Esophagus (tissue), 2 donors: Measurements from ENCODE around the gene TRIP12. TPM values are rescaled to one million over a fixed set of nuclear protein-coding genes. Genes with fewer than 3 reads are reported as not detected.
A peak's percentile ranks its signal among the peaks of the same experiment; 100 is the strongest.
"Not testable (repeated sequence)": the region's sequence is repeated elsewhere in the genome, so short reads cannot be mapped to it uniquely, and the experiment has no call there.

ENCODE experiments used
- H3K27ac ChIP-seq, 2 donors: one replicate each; pipeline ENCODE4 v1.5.1; 2013; ENCODE audit warnings: low read depth in 2 of 2, mild to moderate bottlenecking in 2 of 2, inconsistent platforms in 1 of 2, low read length in 1 of 2, moderate library complexity in 1 of 2
- H3K27me3 ChIP-seq, 2 donors: one replicate each; pipeline ENCODE4 v1.6.1; 2013; ENCODE audit warnings: low read length in 2 of 2, control low read depth in 1 of 2, mild to moderate bottlenecking in 1 of 2; ENCODE audit not compliant: insufficient read depth in 2 of 2, control insufficient read depth in 1 of 2
- H3K36me3 ChIP-seq, 2 donors: one replicate each; pipeline ENCODE4 v1.6.1; 2013; ENCODE audit warnings: low read length in 1 of 2; ENCODE audit not compliant: control insufficient read depth in 2 of 2, insufficient read depth in 2 of 2
- H3K4me1 ChIP-seq, 2 donors: one replicate each; pipeline ENCODE4 v1.6.1; 2013; ENCODE audit warnings: low read length in 1 of 2; ENCODE audit not compliant: control insufficient read depth in 2 of 2, insufficient read depth in 2 of 2
- H3K4me3 ChIP-seq, 2 donors: one replicate each; pipeline ENCODE4 v1.5.1; 2013; ENCODE audit warnings: low read length in 2 of 2, mild to moderate bottlenecking in 2 of 2, low read depth in 1 of 2, moderate library complexity in 1 of 2
- H3K9me3 ChIP-seq, 2 donors: one replicate each; pipeline ENCODE4 v1.6.1; 2013; ENCODE audit warnings: mild to moderate bottlenecking in 2 of 2, low read depth in 1 of 2, low read length in 1 of 2, moderate library complexity in 1 of 2; ENCODE audit not compliant: control insufficient read depth in 2 of 2, insufficient read depth in 1 of 2
- WGBS, 2 donors: extraction: QIAGEN DNeasy Blood & Tissue Kit; methylation state at CpG; one replicate each; pipeline ENCODE4 v1.1.7; 2013; 5-methylcytosine and 5-hydroxymethylcytosine counted together
- polyA plus RNA-seq, 2 donors: library from polyadenylated mRNA; stranded (reverse); fragments of 200-250 nt; gene quantifications; one replicate each; pipeline ENCODE4 v1.2.3, GENCODE V29; 2013
- donor health status: healthy with polysubstance abuse.
- donor health status: Bipolar disorder and iron deficiency.

Gene TRIP12
- polyA plus RNA-seq, 2 donors = 17.9 to 25.8 TPM

GRCh38 chr2:229725716-229726574, 195.9 kb downstream of the TRIP12 start:
- Histone ChIP-seq H3K9me3 (no peaks in the 10 kb centered on the region), H3K4me3 (no peak overlapping the region), H3K36me3 (no peaks in the 10 kb centered on the region), H3K4me1 (no peaks in the 10 kb centered on the region), H3K27me3 (no peaks in the 10 kb centered on the region), H3K27ac (no peak overlapping the region)
- 55 to 57% methylated on average over 7 of the region's 7 CpGs for WGBS, 2 donors

GRCh38 chr2:229723192-229723591, 198.6 kb downstream of the TRIP12 start:
- not testable (repeated sequence) for H3K27ac ChIP-seq, H3K9me3 ChIP-seq, H3K4me1 ChIP-seq, H3K36me3 ChIP-seq, H3K27me3 ChIP-seq, H3K4me3 ChIP-seq
- 81 to 85% methylated on average over 3 of the region's 3 CpGs for WGBS, 2 donors

GRCh38 chr2:229719926-229720647, 201.7 kb downstream of the TRIP12 start:
- H3K27me3 ChIP-seq = peaks cover 4% of the 10 kb centered on the region in 2 donors
- H3K4me1 ChIP-seq = no peaks in the 10 kb centered on the region

GRCh38 chr2:229718057-229718456, 203.8 kb downstream of the TRIP12 start:
- Histone ChIP-seq H3K4me3 (no peak overlapping the region), H3K4me1 (peaks cover 5 to 11% of the 10 kb centered on the region in 2 donors), H3K9me3 (peaks cover 2 to 4% of the 10 kb centered on the region in 2 donors), H3K27ac (no peak overlapping the region), H3K36me3 (no peaks in the 10 kb centered on the region), H3K27me3 (peaks cover 4 to 22% of the 10 kb centered on the region in 2 donors)
- WGBS, 2 donors = 39 to 44% methylated on average over 2 of the region's 2 CpGs

More at GRCh38 chr2:229719926-229720647, 201.7 kb downstream of the TRIP12 start:
- Histone ChIP-seq H3K36me3 (no peaks in the 10 kb centered on the region), H3K4me3 (no peak overlapping the region), H3K27ac (no peak overlapping the region), H3K9me3 (no peaks in the 10 kb centered on the region)
- 59 to 63% methylated on average over 3 of the region's 3 CpGs for WGBS, 2 donors

GRCh38 chr2:229715895-229716507, 205.8 kb downstream of the TRIP12 start:
- WGBS, 2 donors = 5 to 7% methylated on average over 4 of the region's 4 CpGs
- peaks cover 5 to 11% of the 10 kb centered on the region in 2 donors for H3K4me1 ChIP-seq
- H3K9me3 ChIP-seq = peaks cover 2 to 4% of the 10 kb centered on the region in 2 donors
- no peak overlapping the region for H3K27ac ChIP-seq
- peaks cover 4 to 29% of the 10 kb centered on the region in 2 donors for H3K27me3 ChIP-seq
- no peaks in the 10 kb centered on the region for H3K36me3 ChIP-seq
- no peak overlapping the region for H3K4me3 ChIP-seq

GRCh38 chr2:229714736-229715541, 206.9 kb downstream of the TRIP12 start:
- H3K27ac ChIP-seq = no peak overlapping the region
- H3K9me3 ChIP-seq = peaks cover 2 to 4% of the 10 kb centered on the region in 2 donors
- WGBS, 2 donors = 2% methylated on average over 39 to 60 of the region's 60 CpGs
- peaks cover 5 to 11% of the 10 kb centered on the region in 2 donors for H3K4me1 ChIP-seq
- H3K36me3 ChIP-seq = no peaks in the 10 kb centered on the region
- H3K4me3 ChIP-seq = peak overlapping the region; percentile 0 to 45
- peaks cover 0 to 30% of the 10 kb centered on the region in 2 donors for H3K27me3 ChIP-seq

- Histone ChIP-seq H3K9me3 (peaks cover 2 to 4% of the 10 kb centered on the region in 2 donors), H3K27me3 (peaks cover 0 to 30% of the 10 kb centered on the region in 2 donors), H3K36me3 (no peaks in the 10 kb centered on the region), H3K27ac (no peak within 1 kb of the TSS), H3K4me1 (peaks cover 5 to 11% of the 10 kb centered on the region in 2 donors), H3K4me3 (peak within 1 kb of the TSS; percentile 40 to 45)
- WGBS, 2 donors = 1% methylated on average over 73 to 84 of the region's 84 CpGs
Measured at GRCh38 chr2:229714080-229714735, 207.6 kb downstream of the TRIP12 start, which contains the start of gene DNER. TSS of gene DNER (minus strand) at chr2:229714555. CDS start at chr2:229714423, 132 bp downstream.
